Stimulated activated CD8-positive, alpha-beta memory T cell treated with anti-CD3 and anti-CD28 coated beads, Interleukin-7, amount 100 ng/mL, for 4 hours (primary cell): ENCODE results near the gene ATP6V1G3.
"Not testable (repeated sequence)": the region's sequence is repeated elsewhere in the genome, so short reads cannot be mapped to it uniquely, and the experiment has no call there.

ENCODE experiments used
- DNase-seq, 2 donors: peaks; one replicate each; pipeline ENCODE4 v3.0.0-alpha.2; 2020; ENCODE audit warnings: low read depth in 2 of 2

The ATP6V1G3 gene

DNA sequence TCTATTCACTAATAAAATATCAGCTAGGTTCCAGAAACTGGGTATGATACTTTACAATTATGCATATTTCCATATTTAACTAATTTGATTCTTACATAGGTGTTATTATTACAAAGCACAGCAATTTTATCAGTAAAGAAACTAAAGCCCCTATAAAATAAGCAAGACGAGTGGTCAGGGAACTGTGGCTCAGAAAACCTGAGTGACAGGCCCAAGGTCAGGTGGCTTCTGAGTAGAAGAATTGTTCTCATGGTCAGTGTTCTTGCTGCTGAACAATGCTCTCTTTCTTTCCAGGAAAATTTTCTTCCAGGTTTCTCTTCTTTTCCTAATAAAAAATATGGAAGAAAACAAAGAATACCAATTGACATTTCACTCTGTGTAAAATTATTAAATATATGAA, 2.2 kb upstream of the ATP6V1G3 start:
- DNase-seq: no peak

DNA sequence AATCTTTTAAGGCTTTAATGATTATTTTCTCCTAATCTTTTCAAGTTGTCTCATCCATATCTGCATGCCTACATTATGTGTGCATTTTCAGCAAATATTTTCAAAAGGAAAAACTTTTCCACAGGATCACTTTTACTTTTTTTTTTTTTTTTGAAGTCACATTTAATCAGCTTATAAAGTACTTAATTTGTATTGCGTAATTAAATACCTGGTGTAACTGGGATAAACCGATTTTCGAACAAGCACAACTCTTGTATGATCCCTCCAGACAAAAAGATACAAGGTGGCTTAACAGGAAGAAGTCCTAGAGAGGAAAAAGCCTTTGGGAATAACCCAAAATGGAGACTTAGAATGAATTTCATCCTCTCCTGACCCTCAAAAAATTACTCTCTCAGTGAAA, 1.3 kb upstream of the ATP6V1G3 start:
- DNase-seq: no peak

DNA sequence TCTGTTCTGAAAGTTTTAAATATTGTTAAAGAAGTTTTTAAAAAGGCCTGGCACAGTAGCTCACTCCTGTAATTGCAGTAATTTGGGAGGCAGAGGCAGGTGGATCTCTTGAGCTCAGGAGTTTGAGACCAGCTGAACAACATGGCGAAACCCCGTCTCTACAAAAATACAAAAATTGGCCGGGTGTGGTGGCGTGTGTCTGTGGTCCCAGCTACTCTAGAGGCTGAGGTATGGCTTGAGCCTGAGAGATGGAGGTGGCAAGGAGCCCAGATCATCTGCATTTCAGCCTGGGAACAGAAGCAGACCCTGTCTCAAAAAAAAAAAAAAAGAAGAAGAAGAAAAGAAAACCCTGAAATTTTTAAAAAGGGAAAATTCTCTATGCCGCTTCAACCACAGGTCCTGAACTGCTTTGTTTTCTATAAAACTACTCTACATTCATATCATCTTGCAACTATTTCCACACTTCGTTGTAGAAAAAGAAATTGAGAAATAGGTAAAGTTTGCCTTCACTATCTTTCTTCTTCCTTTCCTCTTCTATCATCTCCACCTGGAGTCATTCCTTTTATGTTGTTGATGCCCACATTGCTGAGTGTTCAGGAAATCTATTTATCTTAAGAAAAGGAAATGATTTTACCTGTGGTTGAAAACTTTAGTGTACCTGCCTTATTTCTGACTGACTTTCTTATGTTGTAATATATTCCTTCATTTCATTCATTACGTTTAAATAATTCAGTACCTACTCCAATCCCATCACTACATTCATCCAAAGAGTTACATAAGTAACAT, 1.7 kb downstream of the ATP6V1G3 start:
- no peak for DNase-seq

DNA sequence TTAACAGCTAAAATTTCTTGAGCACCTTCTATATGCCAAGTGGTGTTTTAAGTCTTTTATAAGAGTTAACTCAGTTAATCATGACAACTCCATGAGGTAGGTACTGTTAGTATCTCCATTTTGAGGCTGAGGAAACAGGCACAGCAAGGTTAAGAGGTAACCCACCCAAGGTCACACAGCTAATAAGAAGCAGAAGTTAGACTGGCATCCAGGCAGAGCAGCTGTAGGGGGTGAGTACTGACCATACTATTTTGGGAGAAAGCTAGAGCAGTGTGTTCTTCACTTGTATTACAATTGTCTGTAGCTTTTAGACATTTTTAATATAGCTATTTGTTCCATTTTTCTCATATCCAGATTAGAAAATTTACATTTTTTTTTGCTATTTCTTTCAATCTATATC, 4.8 kb downstream of the ATP6V1G3 start:
- no peak for DNase-seq

DNA sequence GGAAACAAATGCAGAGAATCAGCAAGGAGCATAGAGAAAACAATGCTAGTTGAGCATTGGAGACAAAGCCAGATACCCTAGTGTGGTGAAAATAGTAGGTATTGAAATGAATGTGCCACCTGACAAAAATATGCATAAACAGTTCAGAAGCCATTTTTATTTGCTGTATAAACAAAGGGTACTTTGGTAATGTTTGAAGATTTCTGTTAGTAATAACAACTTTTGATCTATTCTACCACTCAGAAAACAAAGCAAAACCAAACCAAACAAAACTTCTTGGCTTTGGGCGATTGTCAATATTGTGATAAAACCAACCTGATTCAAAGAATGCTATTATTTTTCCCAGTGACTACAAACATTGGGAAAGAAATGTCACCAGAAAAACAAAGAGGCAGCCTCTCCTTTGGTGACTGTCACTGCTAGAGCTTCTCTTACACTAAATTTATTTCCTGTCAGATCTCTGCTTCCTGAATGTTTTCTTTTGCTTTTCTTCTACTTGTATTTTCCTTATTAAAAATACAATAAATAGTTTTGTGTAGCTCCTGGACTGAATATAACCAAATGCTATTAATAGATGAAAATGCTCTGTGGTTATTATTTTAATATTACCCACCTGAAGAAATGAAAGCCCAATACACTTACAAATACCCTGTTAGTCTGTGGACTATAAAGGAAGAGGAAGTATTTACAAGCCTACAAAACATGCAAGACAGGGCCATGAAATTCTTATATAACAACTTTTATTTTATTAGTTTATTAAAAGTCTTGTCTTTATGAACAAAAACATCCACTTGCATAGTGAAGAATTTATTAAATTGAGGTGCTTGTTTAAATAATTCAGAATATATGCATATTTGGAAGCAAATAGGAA, 5.7 kb downstream of the ATP6V1G3 start:
- DNase-seq: no peak

DNA sequence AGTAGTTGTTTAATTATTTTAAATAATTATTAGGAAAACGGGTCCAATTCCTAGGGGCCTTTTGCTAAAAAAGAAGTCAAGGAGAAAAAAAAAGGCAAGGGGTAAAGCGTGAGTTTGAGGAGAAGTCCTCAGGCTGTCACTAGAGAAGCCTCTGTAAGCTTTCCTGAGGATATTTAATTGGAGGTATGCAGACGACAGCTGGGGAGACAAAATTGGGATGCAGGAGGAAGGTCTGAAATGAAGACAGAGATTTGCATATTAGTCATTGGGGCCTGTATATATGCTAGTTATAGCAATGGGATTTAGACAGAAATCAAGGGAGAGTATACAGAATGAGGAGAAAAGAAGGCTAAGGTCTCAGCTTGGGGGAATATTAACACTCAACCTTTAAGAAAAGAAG, 8.6 kb downstream of the ATP6V1G3 start:
- DNase-seq: no peak

DNA sequence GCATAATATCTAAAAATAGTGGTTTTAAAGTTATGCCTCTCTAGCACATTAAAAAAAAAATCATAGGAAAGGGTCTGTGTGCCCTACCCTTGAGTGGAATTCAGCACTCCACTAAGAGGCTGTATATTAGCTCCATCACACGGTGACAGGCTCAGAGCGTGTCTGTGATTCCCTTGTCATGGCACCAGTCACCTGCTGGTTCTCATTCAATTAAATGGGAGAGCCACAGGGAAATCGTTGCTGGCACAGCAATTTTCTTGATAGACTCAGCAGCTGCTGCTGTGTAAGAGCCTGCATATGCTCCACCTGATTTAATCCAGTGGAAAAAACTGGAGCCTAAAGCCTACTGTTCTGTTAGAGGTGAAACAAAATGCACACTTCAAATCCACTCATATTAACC, 9.5 kb downstream of the ATP6V1G3 start:
- no peak for DNase-seq

DNA sequence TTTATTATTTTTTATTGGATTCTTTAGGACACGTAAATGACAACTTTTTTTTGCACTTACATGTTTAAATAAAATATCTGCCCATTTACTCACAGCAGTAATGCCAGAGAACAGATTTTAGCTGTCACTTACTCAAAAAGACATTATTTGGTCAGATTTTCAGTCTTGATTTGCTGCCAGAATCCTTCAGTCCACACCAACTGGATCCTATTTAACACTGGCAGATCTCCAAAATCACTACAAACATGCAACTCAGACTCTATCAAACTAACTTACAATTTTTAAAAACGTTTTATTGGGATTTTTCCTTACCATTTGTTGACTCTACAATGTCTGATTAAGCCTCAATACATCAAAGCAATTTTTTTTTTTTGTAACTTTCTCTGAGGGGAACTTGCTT, 11.1 kb downstream of the ATP6V1G3 start:
- DNase-seq: no peak

DNA sequence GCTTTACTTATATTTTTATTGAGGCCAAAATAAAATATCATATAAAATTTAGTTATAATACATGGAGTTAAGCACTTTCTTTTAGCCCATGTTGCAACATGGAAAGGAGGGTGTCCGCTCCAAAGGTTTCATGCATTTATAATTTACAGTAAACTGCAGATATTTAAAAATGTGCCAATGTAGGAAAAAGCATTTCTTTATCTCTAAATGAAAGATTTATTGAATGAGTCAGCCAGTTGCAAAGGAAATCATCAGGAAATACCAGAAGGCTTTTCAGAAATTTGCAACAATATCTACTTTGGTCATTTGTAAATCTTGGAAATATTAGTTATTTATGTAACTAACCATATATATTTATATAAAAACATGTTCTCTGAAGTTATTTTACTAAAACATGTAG, 12.1 kb downstream of the ATP6V1G3 start:
- DNase-seq: no peak

DNA sequence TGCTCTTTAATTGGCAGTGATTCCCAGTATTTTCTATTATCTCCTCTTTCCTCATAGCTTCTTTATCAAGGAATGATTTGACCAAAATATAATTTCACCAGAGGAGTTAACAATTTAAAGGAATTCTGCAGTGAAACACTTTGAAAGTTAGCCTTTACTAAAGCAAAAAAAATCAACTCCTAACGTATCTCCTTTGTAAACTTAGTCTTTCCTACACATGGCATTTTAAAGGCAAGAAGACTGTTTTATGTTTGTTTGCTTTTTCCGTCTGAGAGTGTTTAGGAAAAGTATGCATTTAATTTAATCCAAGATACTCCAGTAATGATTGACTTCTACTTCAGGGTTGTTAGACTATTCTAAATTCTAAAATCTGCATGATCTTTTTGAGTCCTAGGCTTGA, 15.9 kb downstream of the ATP6V1G3 start:
- DNase-seq: no peak

DNA sequence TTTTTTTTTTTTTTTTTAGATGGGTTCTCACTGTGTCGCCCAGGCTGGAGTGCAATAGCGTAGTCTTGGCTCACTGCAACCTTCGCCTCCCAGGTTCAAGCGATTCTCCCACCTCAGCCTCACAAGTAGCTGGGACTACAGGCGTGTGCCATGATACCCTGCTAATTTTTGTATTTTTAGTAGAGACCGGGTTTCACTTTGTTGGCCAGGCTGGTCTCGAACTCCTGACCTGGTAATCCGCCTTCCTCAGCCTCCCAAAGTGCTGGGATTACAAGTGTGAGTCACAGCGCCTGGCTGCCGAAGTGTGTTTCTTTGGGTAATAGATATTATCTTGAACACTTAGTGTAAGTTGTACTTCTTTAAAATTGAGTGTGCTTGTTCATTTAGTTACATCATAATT, 16.4 kb downstream of the ATP6V1G3 start:
- not testable (repeated sequence) for DNase-seq

DNA sequence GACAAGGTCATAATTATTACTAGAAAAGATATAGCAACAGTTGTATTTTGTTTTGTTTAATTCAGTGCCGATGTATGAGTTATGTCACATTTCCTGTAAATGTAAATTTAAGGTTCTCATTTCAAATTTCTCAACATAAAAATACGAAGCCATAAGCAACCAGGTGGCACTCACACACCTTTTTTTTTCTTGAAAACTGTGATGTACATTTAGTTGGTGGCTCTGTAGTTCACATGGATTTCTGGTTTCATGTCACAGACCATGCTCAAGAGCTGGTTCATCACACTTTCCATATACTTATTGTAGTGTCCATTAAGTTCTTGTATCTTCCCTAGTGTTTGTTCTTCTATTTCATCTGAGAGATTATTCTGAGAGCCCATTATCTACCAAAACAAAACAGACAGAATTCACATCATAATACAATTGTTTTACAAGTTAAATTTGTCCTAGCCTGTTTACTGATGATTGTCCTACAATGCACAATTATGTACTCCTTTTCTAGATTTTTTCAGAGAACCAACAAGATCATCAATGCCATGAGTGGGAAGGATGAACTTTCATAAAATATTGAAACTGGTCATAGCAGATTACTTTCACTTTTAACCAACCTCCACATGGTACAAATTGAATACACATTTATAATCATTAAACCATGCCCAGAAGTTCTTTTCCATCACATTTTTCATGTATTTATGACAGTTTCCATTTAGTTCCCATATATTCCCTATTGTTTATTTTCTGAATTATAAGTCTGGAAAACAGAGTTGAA, 17.1 kb downstream of the ATP6V1G3 start:
- no peak for DNase-seq

DNA sequence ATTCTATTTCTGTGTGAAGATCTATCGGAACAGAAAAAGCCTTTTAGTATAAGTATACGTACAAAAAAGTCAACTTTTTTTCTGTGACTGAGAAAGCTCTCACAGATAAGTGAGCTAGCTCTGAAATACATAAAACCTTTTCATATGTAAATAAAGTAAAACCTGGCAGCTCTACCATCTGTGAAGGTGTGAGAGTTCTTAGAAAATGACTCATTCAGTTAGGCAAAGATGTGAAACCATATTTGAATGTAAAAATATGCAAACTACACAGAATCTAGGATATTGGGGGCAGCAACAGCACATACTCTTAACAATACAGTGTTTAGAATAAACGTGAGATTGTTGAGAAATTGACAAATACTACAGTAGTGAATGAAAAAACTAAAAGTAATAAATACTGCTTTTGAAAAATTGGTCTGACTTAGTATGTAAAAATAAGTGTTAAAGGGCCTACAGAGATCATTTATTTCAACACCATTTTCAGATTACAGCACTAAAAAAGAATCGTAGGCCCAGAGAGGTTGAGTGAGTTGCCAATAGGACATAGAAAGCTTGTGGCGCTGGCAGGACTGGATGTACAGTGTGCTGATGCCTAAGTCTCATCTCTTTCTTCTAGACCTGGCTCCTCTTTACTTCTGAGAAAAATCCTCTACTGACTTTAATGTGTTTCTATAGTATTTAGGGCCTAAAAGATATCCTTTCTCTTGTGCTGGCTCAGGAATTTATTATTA, 19.8 kb downstream of the ATP6V1G3 start:
- DNase-seq: no peak

DNA sequence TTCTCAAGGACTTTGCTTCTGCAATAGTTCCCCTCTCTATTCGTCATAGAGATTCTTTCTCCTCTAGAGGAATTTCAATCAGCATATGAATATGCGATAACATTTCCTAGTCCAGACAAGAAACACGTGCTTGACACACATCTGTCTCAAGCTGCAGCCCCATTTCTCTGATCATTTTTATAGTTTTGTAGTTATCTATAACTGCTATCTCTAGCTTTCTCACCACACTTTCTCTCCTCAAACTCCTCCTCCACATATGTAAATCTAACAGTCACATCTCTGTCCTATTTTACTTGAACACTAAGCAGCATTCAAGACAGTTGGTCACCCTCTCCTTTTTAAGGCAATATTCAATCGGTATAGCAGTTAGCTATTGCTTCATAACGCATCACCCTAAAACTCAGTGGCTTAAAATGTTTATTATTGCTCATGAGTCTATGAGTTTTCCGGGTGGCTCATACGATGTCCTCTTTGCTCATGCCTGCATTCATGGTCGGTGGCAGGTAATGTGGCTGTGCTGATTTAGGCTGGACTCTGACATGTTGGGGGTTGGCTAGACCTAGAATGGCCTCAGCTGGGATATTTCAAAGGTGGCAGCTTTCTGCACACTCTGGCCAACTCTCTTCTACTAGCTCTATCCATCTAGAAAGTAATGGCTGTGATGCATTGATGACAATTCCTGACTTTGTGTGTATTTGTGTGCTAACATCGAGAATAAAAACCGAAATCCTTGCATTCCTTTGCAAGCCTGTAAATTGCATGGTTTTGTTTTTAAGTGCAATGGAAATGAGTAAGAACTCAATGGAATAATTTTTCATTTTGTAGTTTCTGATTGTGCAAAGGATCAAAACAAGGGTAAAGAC, 20.6 kb downstream of the ATP6V1G3 start:
- no peak for DNase-seq

DNA sequence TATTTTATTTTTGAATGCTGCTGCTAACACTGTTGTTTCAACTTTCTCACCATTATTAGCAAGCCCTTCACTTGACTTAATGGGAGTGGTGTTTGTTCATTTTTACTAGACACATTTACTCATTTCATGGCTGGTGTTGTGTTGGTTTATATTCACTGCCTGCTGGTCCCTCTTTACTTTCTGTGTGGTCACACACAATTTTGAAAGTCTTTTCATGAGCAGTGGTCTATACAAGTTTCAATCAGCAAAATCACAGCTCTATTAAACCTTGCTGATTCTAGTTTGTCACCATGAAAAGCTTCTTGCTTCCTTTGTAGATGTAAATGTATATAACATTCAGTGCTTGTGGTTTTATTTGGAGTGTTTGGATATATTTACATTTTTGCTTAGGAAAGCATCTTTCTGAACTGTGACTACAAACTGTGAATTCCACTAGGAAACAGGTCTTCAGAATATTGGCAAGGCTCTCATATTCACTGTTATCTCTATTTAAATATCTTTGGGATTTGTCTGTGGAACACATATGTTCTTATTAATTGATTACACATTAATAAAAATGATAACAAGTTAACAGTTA, 22.8 kb downstream of the ATP6V1G3 start:
- DNase-seq: no peak

DNA sequence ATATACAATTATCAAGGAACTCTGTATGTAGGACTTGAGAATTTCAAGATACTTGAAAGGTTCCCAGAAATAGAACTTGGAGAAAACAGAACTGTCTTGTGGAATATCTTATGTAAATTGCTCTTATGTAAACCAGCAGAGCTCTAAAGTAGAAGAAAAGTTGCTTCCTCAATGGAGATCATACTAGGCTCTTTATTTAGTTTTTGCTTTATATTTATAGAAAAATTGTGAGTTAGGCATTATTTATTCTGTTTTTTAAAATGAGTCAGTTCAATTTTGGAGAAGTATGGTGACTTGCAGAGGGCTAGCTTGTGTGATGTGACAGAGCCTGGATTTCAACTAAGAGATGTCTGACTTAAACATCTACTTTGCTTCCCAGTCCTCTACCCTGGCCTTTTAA, 40.4 kb downstream of the ATP6V1G3 start:
- no peak for DNase-seq

DNA sequence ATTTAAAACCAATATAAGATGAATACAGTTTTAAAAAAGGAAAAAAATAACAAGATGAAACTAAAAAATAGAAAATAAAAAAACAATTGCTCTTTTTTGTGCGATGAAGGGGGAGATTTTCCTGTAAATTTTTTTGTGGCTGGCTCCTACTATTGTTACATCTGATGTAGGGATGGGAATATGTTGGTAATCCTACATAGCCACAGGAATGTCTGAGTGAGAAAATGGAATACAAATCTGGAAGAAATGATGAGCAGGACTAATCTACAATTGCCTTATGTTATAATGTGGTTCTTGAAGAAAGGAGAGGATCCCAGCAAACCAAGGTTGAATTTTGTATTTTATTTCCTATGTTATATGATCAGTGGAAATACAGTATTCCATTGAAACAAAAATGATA, 40.9 kb downstream of the ATP6V1G3 start:
- no peak for DNase-seq

DNA sequence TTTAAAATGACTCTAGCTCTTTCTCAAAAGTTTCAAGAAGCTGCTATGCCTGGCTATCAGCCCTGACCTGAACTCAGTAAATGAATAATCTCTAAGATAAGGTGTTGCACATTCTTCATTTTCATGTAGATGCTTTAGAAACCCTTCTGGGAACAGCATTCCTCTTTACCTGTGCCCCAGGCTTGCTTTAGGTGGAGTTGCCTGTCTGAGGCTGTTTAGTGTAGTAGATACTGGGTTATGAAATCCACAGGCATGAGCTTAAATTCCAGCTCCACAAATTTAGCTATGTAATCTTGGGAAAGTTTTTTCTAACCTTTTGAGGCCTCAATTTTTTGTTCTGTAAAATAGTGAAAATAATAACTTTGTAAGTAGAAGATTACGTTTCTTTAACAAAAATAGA, 41.6 kb downstream of the ATP6V1G3 start:
- no peak for DNase-seq

DNA sequence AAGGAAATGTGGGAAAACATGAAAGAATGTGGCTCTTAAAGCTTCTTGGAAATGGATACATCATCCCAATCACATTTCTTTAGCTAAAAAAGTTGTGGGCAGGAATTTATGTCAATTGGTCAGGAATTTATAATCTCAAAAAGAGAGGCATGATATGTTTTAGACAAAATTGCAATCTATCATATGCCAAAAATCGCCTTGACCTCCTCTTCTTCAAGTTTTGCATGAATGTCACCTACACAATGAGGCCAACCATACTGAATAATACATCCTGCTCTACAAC, 42.4 kb downstream of the ATP6V1G3 start:
- no peak for DNase-seq

DNA sequence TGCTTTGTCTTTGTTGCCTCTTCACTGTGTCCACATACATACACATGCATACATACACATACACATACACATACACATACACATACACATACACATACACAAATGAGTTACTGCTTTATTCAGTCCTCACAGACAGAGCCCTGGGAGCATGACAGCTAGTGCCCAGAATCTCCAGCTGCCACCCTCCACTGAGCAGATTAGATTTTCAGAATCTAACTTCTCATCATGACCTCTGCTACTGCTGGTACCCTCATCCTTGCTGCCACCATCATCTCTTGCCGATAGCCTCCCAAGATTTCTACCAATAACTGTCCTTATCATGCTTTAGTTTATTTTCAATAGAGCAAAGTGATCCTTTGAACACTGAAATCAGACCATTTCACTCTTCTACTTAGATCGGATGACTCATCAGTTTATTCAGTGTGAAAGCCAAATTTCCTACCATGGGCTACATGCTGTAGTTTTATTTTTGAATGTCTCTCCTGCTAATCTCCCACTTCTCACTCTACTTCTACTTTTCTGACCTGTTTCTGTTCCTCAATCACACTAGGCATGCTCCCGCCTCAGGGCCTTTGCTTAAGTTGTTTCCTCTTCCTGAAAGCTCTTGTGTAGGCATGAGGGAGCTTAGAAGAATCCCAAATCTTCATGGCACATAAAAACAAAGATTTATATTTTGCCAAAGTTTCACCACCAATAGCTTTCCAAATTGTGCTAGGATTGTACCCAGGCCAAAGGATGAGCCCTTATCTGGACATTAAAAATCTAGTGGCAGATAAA, 43.0 kb downstream of the ATP6V1G3 start:
- no peak for DNase-seq
